IMR-90 (cell line): ENCODE data around the gene CLIC4. TPM values are rescaled to one million over a fixed set of nuclear protein-coding genes. Genes with fewer than 3 reads are reported as not detected.

ENCODE experiments used
- ATAC-seq: fragments of 200-7000 bp; cut with Tn5 transposase; 2 replicates; pipeline ENCODE4 v1.9.1; 2020; ENCODE audit warnings: low read depth, mild to moderate bottlenecking, moderate library complexity
- BruUV-seq: library from RNA; stranded (reverse); fragments of 400-500 nt; replicated peaks from 2 replicates; lab custom pipeline; 2021; lab: Mats Ljungman, UMichigan
- CTCF ChIA-PET: fragments of 300-600 bp; formaldehyde crosslinking; extraction: SDS; loops from one replicate; lab custom pipeline; 2021; ENCODE audit warnings: antibody characterized with exemption; lab: Yijun Ruan, JAX
- POLR2A ChIA-PET: fragments of 300-600 bp; sonication (Branson Sonifier 250); formaldehyde crosslinking; loops from one replicate; lab custom pipeline; 2022; ENCODE audit warnings: antibody characterized with exemption; ENCODE audit not compliant: unreplicated experiment; lab: Charles Lee
- DNase-seq: peaks from one replicate; pipeline ENCODE4 v3.0.0; 2013
- H2AFZ ChIP-seq: replicated peaks from 2 replicates; pipeline ENCODE3; 2013; ENCODE audit warnings: low read length, mild to moderate bottlenecking; ENCODE audit not compliant: poor library complexity
- H2AK5ac ChIP-seq: 2 replicates; pipeline ENCODE4 v1.6.1; 2013; ENCODE audit warnings: low read depth, low read length, inconsistent platforms
- H2AK9ac ChIP-seq: replicated peaks from 2 replicates; pipeline ENCODE3; 2013; ENCODE audit warnings: mild to moderate bottlenecking, low read depth, low read length, moderate library complexity; ENCODE audit not compliant: poor library complexity
- H2BK120ac ChIP-seq: 2 replicates; pipeline ENCODE4 v1.6.1; 2013; ENCODE audit warnings: low read depth, low read length, inconsistent platforms
- H2BK15ac ChIP-seq: 3 replicates; pipeline ENCODE4 v1.6.1; 2013; ENCODE audit warnings: low read depth, low read length, inconsistent platforms
- H2BK20ac ChIP-seq: 2 replicates; pipeline ENCODE4 v1.6.1; 2013; ENCODE audit warnings: low read depth, mild to moderate bottlenecking, inconsistent platforms, low read length, moderate library complexity
- H2BK5ac ChIP-seq: 2 replicates; pipeline ENCODE4 v1.6.1; 2013; ENCODE audit warnings: mild to moderate bottlenecking, low read depth, low read length, inconsistent platforms; ENCODE audit not compliant: poor library complexity, severe bottlenecking
- H3K14ac ChIP-seq: replicated peaks from 2 replicates; pipeline ENCODE4 v1.6.1; 2013; ENCODE audit warnings: low read depth, low read length, inconsistent platforms
- H3K18ac ChIP-seq: 2 replicates; pipeline ENCODE4 v1.6.1; 2013; ENCODE audit warnings: low read depth, low read length, control low read depth
- H3K23ac ChIP-seq: 2 replicates; pipeline ENCODE4 v1.6.1; 2013; ENCODE audit warnings: low read depth, low read length, inconsistent platforms
- H3K27ac ChIP-seq: 2 replicates; pipeline ENCODE4 v1.5.1; 2013; ENCODE audit warnings: mild to moderate bottlenecking, control low read depth, low read length; ENCODE audit not compliant: insufficient read depth
- H3K27me3 ChIP-seq: 2 replicates; pipeline ENCODE4 v1.6.1; 2013; ENCODE audit warnings: low read length; ENCODE audit not compliant: control insufficient read depth, insufficient read depth
- H3K36me3 ChIP-seq: 2 replicates; pipeline ENCODE4 v1.6.1; 2013; ENCODE audit warnings: low read length, mixed read lengths; ENCODE audit not compliant: control insufficient read depth, insufficient read depth
- H3K4ac ChIP-seq: 2 replicates; pipeline ENCODE4 v1.6.1; 2013; ENCODE audit warnings: low read depth, low read length, inconsistent platforms
- H3K4me1 ChIP-seq: 2 replicates; pipeline ENCODE4 v1.6.1; 2013; ENCODE audit warnings: low read length, mixed read lengths; ENCODE audit not compliant: control insufficient read depth, insufficient read depth
- H3K4me2 ChIP-seq: 2 replicates; pipeline ENCODE4 v1.6.1; 2013; ENCODE audit warnings: low read depth, mild to moderate bottlenecking, control low read depth, low read length, moderate library complexity
- H3K4me3 ChIP-seq: 2 replicates; pipeline ENCODE4 v1.5.1; 2013; ENCODE audit warnings: low read depth, mild to moderate bottlenecking, control low read depth, low read length, moderate library complexity; ENCODE audit not compliant: insufficient read depth
- H3K56ac ChIP-seq: 2 replicates; pipeline ENCODE4 v1.6.1; 2013; ENCODE audit warnings: low read length, inconsistent platforms; ENCODE audit not compliant: insufficient read depth; ENCODE audit errors: extremely low read depth
- H3K79me1 ChIP-seq, 2 experiments: 2 replicates each; pipeline ENCODE4 v1.6.1; 2013; ENCODE audit warnings: low read length in 2 of 2, inconsistent platforms in 1 of 2, low read depth in 1 of 2
- H3K9ac ChIP-seq: 2 replicates; pipeline ENCODE4 v1.6.1; 2013; ENCODE audit warnings: low read depth, low read length, control low read depth
- H3K9me1 ChIP-seq: 2 replicates; pipeline ENCODE4 v1.6.1; 2013; ENCODE audit warnings: low read length, inconsistent platforms; ENCODE audit not compliant: insufficient read depth
- H3K9me3 ChIP-seq: 2 replicates; pipeline ENCODE4 v1.6.1; 2013; ENCODE audit warnings: low read length; ENCODE audit not compliant: control insufficient read depth, insufficient read depth
- H4K20me1 ChIP-seq: 2 replicates; pipeline ENCODE4 v1.6.1; 2013; ENCODE audit warnings: low read length, inconsistent platforms; ENCODE audit not compliant: insufficient read depth
- H4K5ac ChIP-seq: 2 replicates; pipeline ENCODE4 v1.6.1; 2013; ENCODE audit warnings: mild to moderate bottlenecking, low read depth, low read length, control low read depth
- H4K8ac ChIP-seq, 2 experiments: 2 replicates each; pipeline ENCODE4 v1.6.1; 2013; ENCODE audit warnings: low read depth in 2 of 2, low read length in 2 of 2, control low read depth in 1 of 2, inconsistent platforms in 1 of 2
- H4K91ac ChIP-seq: 2 replicates; pipeline ENCODE4 v1.6.1; 2013; ENCODE audit warnings: low read depth, low read length, inconsistent platforms; ENCODE audit not compliant: insufficient read depth
- ELK1 ChIP-seq: fragments of 150-350 bp; IDR thresholded peaks from 2 replicates; pipeline ENCODE4 v1.6.1; 2016; ENCODE audit warnings: low read depth, mild to moderate bottlenecking, low read length, moderate library complexity, borderline replicate concordance
- WGBS, 2 experiments: methylation state at CpG; one replicate each; pipeline versions ENCODE4 v1.1.5 to v1.1.7; 2013; ENCODE audit warnings: missing lambda C conversion rate in 2 of 2; ENCODE audit not compliant: insufficient read length in 1 of 2; ENCODE audit errors: extremely low coverage in 2 of 2; 5-methylcytosine and 5-hydroxymethylcytosine counted together
- dilution Hi-C: fragments of 300-500 bp; cut with HindIII; formaldehyde crosslinking; loops from one replicate; pipeline ENCODE4 v1.14.3; 2018; ENCODE audit warnings: low sequenced_read_pairs; ENCODE audit not compliant: unreplicated experiment
- in situ Hi-C: fragments of 300-500 bp; cut with MboI; formaldehyde crosslinking; loops from 3 replicates; pipeline ENCODE4 v1.14.3; 2019; ENCODE audit warnings: low sequenced_read_pairs, inconsistent platforms, mixed read lengths
- intact Hi-C: fragments of 100-400 bp; cut with micrococcal nuclease; formaldehyde crosslinking; loops from 2 replicates; pipeline ENCODE4 v1.10.0; 2022
- polyA plus RNA-seq, 3 experiments: library from polyadenylated mRNA; depleted of rRNA; stranded (reverse); fragments of >200 nt; gene quantifications; 2 replicates each; pipeline ENCODE4 v1.2.3, GENCODE V29; 2012; ENCODE audit warnings: low replicate concordance in 1 of 3
- total RNA-seq: library from RNA; depleted of rRNA; stranded (reverse); fragments of >200 nt; gene quantifications from 2 replicates; pipeline ENCODE4 v1.2.3, GENCODE V29; 2012

The CLIC4 gene
- total and polyA plus RNA-seq, 2 of the 4 experiments (the other 2 are of a cell fraction) = 242 to 392 TPM

- Histone ChIP-seq H2BK20ac (no peak overlapping the region), H2BK120ac (no peak overlapping the region), H3K27me3 (peaks cover 55% of the 10 kb centered on the region), H3K4me3 (no peak overlapping the region), H3K4me1 (no peaks in the 10 kb centered on the region), H3K14ac (no peak overlapping the region), H4K20me1 (no peaks in the 10 kb centered on the region), H4K5ac (no peak overlapping the region), H3K18ac (no peak overlapping the region), H3K36me3 (no peaks in the 10 kb centered on the region), H2AK9ac (no peak overlapping the region), H3K79me1 (no peaks in the 10 kb centered on the region), H3K9ac (no peak overlapping the region), H3K27ac (no peak overlapping the region), H3K4ac (no peak overlapping the region), H3K9me3 (no peaks in the 10 kb centered on the region), H2BK5ac (no peak overlapping the region), H3K4me2 (no peak overlapping the region), H3K9me1 (peaks cover 4% of the 10 kb centered on the region; the same call in 1 of the 2 replicates), H3K56ac (no peak overlapping the region), H4K91ac (no peak overlapping the region), H4K8ac (no peak overlapping the region), H2AK5ac (no peak overlapping the region), H2BK15ac (no peak overlapping the region), H2AFZ (no peak overlapping the region), H3K23ac (no peak overlapping the region)
- 54% methylated on average over 8 of the region's 20 CpGs; no CpG with 5 or more reads in 1 of the 2 experiments for WGBS, 2 experiments
- TF ChIP-seq ELK1 = no peak
- CTCF ChIA-PET = no interaction called here
- intact Hi-C loops (no loop called here), in situ Hi-C loops (no loop called here), dilution Hi-C loops (no loop called here)
- POLR2A ChIA-PET = no interaction called here
- DNase-seq (no peak), ATAC-seq (no peak)
- no TSS peak for BruUV-seq
These were observed 125.4 kb downstream of the CLIC4 start for GRCh38 chr1:24870551-24871195.
